PFSK-1 (cell line): ENCODE data around the gene MPPED1.

Source experiments
- POLR2AphosphoS5 ChIP-seq: IDR thresholded peaks from 2 replicates; pipeline ENCODE4 v1.6.1; 2012; ENCODE audit warnings: low read depth, mild to moderate bottlenecking, control low read depth, low read length, moderate library complexity
- SIN3A ChIP-seq: IDR thresholded peaks from 2 replicates; pipeline ENCODE4 v1.6.1; 2012; ENCODE audit warnings: mild to moderate bottlenecking, low read length, moderate library complexity, borderline replicate concordance; ENCODE audit not compliant: insufficient read depth
- TAF1 ChIP-seq: IDR thresholded peaks from 2 replicates; pipeline ENCODE4 v1.6.1; 2012; ENCODE audit warnings: low read length, control low read depth, borderline replicate concordance; ENCODE audit not compliant: insufficient read depth
- TF ChIP-seq, protein P1 (sequence below), 2 experiments: IDR thresholded peaks; 2 replicates each; pipeline versions ENCODE4 v1.6.1 to v1.8.0; 2011 to 2012; ENCODE audit warnings: low read depth in 2 of 2, low read length in 2 of 2, control low read depth in 1 of 2, inconsistent platforms in 1 of 2, mild to moderate bottlenecking in 1 of 2, moderate library complexity in 1 of 2; ENCODE audit not compliant: insufficient read depth in 1 of 2

DNA sequence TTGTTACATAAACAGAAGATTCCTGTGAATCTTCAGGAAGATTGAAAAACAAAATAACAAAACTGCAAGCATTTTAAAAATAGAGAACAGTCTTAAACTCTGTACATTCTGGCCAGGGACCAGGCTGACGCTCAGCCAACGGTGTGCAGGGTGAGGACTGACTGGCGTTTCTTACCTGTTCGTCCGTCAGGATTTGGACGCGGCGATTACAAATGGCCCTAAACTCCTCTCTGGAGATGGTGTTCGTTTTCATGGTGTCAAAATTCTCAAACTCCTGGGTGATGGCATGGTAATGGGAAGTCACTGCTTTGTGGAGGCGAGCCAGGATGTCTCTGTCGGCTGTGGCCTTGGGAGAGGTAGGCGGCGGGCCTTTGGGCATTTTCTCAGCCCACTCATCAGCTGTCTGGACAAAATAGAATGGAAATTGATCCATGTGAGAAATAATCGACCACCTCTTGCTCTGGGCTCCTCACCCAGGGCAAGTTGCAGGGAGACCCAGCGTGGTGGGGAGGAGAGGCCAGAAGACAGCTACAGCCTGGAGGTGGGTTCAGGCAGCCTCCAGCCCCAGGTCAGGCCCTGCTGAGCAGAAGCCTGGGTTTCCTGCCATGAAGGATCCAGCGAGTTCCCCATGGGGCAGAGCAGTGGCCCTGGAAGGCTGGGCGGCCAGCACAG is 143.0 kb downstream of the MPPED1 start:
- TF ChIP-seq TAF1 (no peak), POLR2AphosphoS5 (no peak), SIN3A (no peak)
- TF ChIP-seq, protein P1, sequence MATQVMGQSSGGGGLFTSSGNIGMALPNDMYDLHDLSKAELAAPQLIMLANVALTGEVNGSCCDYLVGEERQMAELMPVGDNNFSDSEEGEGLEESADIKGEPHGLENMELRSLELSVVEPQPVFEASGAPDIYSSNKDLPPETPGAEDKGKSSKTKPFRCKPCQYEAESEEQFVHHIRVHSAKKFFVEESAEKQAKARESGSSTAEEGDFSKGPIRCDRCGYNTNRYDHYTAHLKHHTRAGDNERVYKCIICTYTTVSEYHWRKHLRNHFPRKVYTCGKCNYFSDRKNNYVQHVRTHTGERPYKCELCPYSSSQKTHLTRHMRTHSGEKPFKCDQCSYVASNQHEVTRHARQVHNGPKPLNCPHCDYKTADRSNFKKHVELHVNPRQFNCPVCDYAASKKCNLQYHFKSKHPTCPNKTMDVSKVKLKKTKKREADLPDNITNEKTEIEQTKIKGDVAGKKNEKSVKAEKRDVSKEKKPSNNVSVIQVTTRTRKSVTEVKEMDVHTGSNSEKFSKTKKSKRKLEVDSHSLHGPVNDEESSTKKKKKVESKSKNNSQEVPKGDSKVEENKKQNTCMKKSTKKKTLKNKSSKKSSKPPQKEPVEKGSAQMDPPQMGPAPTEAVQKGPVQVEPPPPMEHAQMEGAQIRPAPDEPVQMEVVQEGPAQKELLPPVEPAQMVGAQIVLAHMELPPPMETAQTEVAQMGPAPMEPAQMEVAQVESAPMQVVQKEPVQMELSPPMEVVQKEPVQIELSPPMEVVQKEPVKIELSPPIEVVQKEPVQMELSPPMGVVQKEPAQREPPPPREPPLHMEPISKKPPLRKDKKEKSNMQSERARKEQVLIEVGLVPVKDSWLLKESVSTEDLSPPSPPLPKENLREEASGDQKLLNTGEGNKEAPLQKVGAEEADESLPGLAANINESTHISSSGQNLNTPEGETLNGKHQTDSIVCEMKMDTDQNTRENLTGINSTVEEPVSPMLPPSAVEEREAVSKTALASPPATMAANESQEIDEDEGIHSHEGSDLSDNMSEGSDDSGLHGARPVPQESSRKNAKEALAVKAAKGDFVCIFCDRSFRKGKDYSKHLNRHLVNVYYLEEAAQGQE (IDR thresholded peaks at IDR 0.05; ENCODE audit: insufficient read depth in 1 of 2, low read depth in 2 of 2, low read length in 2 of 2) = no peak
